C4-2B (cell line): ENCODE measurements around the gene DNAJC13.

Experiments used
- CTCF ChIP-seq: fragments of 450-650 bp; conservative IDR thresholded peaks from 2 replicates; pipeline ENCODE4 v1.5.1; 2017; ENCODE audit warnings: mild to moderate bottlenecking
- ZFX ChIP-seq: fragments of 450-650 bp; IDR thresholded peaks from 2 replicates; pipeline ENCODE4 v1.6.1; 2017

GRCh38 chr3:132368962-132369361, 48.3 kb upstream of the DNAJC13 start:
- TF ChIP-seq CTCF (no peak), ZFX (no peak)
